ENCODE results near the gene ELN. TPM values are rescaled to one million over a fixed set of nuclear protein-coding genes. Genes with fewer than 3 reads are reported as not detected.
A peak's percentile ranks its signal among the peaks of the same experiment; 100 is the strongest.

Gene ELN
- total RNA-seq, 4 donors from 2014 or later, result 11.5 to 210 (median 27.9) TPM

DNA sequence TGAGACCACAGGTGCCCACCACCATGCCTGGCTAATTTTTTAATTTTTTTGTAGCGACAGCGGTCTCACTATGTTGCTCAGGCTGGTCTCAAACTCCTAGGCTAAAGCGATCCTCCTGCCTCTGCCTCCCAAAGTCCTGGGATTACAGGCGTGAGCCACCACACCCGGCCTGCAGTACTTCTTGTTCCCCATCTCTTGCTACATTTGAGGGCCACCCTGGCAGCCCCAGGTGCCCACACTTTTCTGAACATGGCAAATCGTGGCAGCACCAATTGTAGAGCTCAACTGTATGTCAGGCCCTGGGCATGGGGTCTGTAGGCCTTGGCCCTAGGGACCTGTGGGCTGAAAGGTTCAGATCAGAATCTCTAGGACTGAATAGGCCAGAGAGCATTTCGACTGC is 30.5 kb downstream of the ELN start:
- Histone ChIP-seq H3K4me3 (no peak overlapping the region), H3K27ac (no peak overlapping the region), H3K36me3 (no peaks in the 10 kb centered on the region), H3K4me1 (peaks cover 0 to 3% (median 0%) of the 10 kb centered on the region in 4 donors), H3K9me3 (no peaks in the 10 kb centered on the region), H3K27me3 (no peaks in the 10 kb centered on the region)
- no peak for TF ChIP-seq POLR2A (IDR thresholded peaks at IDR 0.05)
- TF ChIP-seq, protein P1, sequence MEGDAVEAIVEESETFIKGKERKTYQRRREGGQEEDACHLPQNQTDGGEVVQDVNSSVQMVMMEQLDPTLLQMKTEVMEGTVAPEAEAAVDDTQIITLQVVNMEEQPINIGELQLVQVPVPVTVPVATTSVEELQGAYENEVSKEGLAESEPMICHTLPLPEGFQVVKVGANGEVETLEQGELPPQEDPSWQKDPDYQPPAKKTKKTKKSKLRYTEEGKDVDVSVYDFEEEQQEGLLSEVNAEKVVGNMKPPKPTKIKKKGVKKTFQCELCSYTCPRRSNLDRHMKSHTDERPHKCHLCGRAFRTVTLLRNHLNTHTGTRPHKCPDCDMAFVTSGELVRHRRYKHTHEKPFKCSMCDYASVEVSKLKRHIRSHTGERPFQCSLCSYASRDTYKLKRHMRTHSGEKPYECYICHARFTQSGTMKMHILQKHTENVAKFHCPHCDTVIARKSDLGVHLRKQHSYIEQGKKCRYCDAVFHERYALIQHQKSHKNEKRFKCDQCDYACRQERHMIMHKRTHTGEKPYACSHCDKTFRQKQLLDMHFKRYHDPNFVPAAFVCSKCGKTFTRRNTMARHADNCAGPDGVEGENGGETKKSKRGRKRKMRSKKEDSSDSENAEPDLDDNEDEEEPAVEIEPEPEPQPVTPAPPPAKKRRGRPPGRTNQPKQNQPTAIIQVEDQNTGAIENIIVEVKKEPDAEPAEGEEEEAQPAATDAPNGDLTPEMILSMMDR (IDR thresholded peaks at IDR 0.05), result no peak
- DNase-seq, result peak in 1 of 3 donors; percentile 39

GRCh38 chr7:74059037-74059436 is 31.1 kb downstream of the ELN start:
- H3K4me3 ChIP-seq, result no peak overlapping the region
- DNase-seq, result no peak
- H3K27me3 ChIP-seq, result no peaks in the 10 kb centered on the region
- H3K4me1 ChIP-seq, result peaks cover 0 to 3% (median 0%) of the 10 kb centered on the region in 4 donors
- TF ChIP-seq POLR2A (IDR thresholded peaks at IDR 0.05), result no peak
- TF ChIP-seq, protein P1 (IDR thresholded peaks at IDR 0.05), result no peak
- H3K27ac ChIP-seq, result peak overlapping the region in 1 of 4 donors; percentile 19
- no peaks in the 10 kb centered on the region for H3K36me3 ChIP-seq
- no peaks in the 10 kb centered on the region for H3K9me3 ChIP-seq

- H3K4me1 ChIP-seq, result peaks cover 0 to 3% (median 0%) of the 10 kb centered on the region in 4 donors
- H3K27ac ChIP-seq, result peak overlapping the region in 2 of 4 donors; percentile 15 to 40
- peak in 2 of 3 donors; percentile 83 to 91 for DNase-seq
- no peaks in the 10 kb centered on the region for H3K36me3 ChIP-seq
- H3K9me3 ChIP-seq, result no peaks in the 10 kb centered on the region
- TF ChIP-seq POLR2A (IDR thresholded peaks at IDR 0.05), result no peak
- TF ChIP-seq, protein P1 (IDR thresholded peaks at IDR 0.05), result peak in 1 of 6 experiments; percentile 15
- no peak overlapping the region for H3K4me3 ChIP-seq
- H3K27me3 ChIP-seq, result no peaks in the 10 kb centered on the region
Measured at GRCh38 chr7:74059681-74060588, 32.0 kb downstream of the ELN start.

GRCh38 chr7:74061840-74062539 is 34.0 kb downstream of the ELN start:
- H3K9me3 ChIP-seq, result no peaks in the 10 kb centered on the region
- DNase-seq, result peak; percentile 59 to 90 (median 77)
- TF ChIP-seq POLR2A (IDR thresholded peaks at IDR 0.05), result peak in 1 of 2 donors; percentile 50
- TF ChIP-seq, protein P1 (IDR thresholded peaks at IDR 0.05), result no peak
- no peaks in the 10 kb centered on the region for H3K27me3 ChIP-seq
- H3K36me3 ChIP-seq, result no peaks in the 10 kb centered on the region
- H3K4me3 ChIP-seq, result peak overlapping the region in 2 of 4 donors; percentile 31
- H3K27ac ChIP-seq, result peak overlapping the region; percentile 67 to 85 (median 78)
- H3K4me1 ChIP-seq, result peaks cover 0 to 3% (median 0%) of the 10 kb centered on the region in 4 donors

GRCh38 chr7:74063223-74063641 is 35.3 kb downstream of the ELN start:
- Histone ChIP-seq H3K9me3 (no peaks in the 10 kb centered on the region), H3K36me3 (no peaks in the 10 kb centered on the region), H3K4me1 (peaks cover 0 to 3% (median 0%) of the 10 kb centered on the region in 4 donors), H3K4me3 (no peak overlapping the region), H3K27ac (no peak overlapping the region), H3K27me3 (no peaks in the 10 kb centered on the region)
- no peak for TF ChIP-seq POLR2A (IDR thresholded peaks at IDR 0.05)
- TF ChIP-seq, protein P1 (IDR thresholded peaks at IDR 0.05), result no peak
- peak in 1 of 3 donors; percentile 43 for DNase-seq
